Panc1 (cell line): Measurements from ENCODE around the gene TSNAXIP1.

Experiments used
- CTCF ChIP-seq: fragments of 450-650 bp; IDR thresholded peaks from 2 replicates; pipeline ENCODE4 v1.5.1; 2017; ENCODE audit warnings: mild to moderate bottlenecking
- SIN3A ChIP-seq: IDR thresholded peaks from 2 replicates; pipeline ENCODE4 v1.6.1; 2012; ENCODE audit warnings: low read depth, mild to moderate bottlenecking, low read length, moderate library complexity, borderline replicate concordance; ENCODE audit not compliant: insufficient read depth
- TCF7L2 ChIP-seq: IDR thresholded peaks from 2 replicates; pipeline ENCODE4 v1.6.1; 2011; ENCODE audit warnings: mild to moderate bottlenecking, low read depth, low read length, inconsistent platforms

GRCh38 chr16:67760956-67761230 is 45.8 kb upstream of the TSNAXIP1 start:
- TF ChIP-seq CTCF, result no peak
- TF ChIP-seq SIN3A, result no peak
- no peak for TF ChIP-seq TCF7L2
